GM19193 (cell line): Measurements from ENCODE around the gene SYCP2L.

Experiments used
- POLR2A ChIP-seq: IDR thresholded peaks from 4 replicates; pipeline ENCODE4 v1.6.1; 2011; ENCODE audit not compliant: insufficient read depth, insufficient read length; ENCODE audit errors: extremely low read depth

Gene SYCP2L

GRCh38 chr6:10976571-10976970 is 89.7 kb downstream of the SYCP2L start:
- no peak for TF ChIP-seq POLR2A

DNA sequence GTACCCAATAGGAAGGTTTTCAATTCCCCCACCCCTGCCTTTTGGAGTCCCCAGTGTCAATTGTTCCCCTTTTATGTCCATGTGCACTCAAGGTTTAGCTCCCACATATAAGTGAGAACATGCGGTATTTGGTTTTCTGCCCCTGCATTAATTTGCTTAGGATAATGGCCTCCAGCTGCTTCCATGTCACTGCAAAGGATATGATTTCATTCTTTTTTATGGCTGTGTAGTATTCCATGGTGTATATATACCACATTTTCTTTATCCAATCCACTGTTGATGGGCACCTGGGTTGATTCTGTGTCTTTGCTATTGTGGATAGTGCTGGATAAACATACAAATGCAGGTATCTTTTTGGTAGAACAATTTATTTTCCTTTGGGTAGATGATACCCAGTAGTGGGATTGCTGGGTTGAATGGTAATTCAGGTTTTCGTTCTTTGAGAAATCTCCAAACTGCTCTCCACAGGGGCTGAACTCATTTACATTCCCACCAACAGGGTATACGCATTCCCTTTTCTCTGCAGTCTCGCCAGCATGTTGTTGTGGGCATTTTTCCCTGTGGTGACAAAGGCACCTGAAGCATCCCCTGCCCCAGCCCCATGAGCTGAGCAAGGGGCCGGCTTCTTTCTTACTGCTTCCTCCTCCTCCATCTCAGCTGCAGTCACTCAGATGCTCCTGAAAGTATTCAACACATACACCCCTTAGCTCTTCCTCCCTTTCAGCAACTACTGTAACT is 90.5 kb downstream of the SYCP2L start:
- TF ChIP-seq POLR2A, result no peak

DNA sequence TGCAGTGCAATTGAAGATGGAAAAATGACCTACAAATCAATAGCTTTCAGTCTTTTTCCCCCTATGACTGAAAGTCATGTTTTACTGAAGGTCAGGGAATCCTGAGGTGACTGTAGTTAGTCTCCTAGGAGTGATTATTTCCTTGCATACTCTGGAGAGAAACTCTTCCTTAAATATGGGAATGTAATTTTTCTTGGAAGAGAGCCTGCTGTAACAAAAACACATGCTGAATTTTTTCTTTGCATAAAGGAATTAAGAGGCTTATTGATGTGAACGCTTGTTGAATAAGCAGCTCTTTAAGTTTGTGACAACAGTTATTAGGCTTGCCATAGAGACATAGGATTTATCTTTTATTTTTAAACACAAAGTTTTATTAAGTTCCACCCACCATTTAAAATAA is 92.8 kb downstream of the SYCP2L start:
- no peak for TF ChIP-seq POLR2A

DNA sequence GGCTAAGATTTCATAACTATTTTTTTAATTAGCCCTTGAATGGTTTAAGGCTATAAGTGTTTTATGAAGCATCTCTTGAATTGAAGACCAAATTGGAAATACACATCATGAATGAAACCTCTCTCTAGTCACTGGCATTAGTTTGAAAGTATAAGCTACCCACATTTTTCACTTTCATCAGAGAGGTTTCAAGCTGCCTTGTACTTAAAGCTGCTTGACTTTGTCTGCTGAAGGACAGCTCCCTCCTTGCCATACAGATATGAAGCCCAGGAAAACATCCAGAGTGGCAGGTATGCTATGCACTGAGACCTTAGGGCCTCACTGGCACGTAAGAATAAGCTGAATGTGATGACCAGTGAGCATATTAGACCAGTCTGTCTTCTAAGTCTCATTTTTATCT is 94.6 kb downstream of the SYCP2L start:
- no peak for TF ChIP-seq POLR2A

GRCh38 chr6:10989587-10989986 is 102.7 kb downstream of the SYCP2L start:
- no peak for TF ChIP-seq POLR2A

GRCh38 chr6:10991115-10991514 is 104.3 kb downstream of the SYCP2L start:
- no peak for TF ChIP-seq POLR2A

DNA sequence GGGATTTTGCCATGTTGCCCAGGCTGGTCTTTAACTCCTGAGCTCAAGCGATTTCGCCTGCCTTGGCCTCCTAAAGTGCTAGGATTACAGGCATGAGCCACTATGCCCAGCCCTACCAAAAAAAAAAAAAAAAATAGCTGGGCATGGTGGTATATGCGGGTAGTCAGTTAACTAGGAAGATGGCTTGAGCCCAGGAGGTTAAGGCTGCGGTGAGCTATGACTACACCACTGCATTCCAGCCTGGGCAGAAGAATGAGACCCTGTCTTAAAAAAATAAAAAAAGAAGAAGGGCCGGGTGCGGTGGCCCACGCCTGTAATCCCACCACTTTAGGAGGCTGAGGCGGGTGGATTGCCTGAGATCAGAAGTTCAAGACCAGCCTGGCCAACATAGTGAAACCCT is 107.0 kb downstream of the SYCP2L start:
- TF ChIP-seq POLR2A, result no peak

- no peak for TF ChIP-seq POLR2A
These were observed 108.4 kb downstream of the SYCP2L start for GRCh38 chr6:10995114-10995707.

- no peak for TF ChIP-seq POLR2A
These were observed 113.1 kb downstream of the SYCP2L start for GRCh38 chr6:10999994-11000393.

DNA sequence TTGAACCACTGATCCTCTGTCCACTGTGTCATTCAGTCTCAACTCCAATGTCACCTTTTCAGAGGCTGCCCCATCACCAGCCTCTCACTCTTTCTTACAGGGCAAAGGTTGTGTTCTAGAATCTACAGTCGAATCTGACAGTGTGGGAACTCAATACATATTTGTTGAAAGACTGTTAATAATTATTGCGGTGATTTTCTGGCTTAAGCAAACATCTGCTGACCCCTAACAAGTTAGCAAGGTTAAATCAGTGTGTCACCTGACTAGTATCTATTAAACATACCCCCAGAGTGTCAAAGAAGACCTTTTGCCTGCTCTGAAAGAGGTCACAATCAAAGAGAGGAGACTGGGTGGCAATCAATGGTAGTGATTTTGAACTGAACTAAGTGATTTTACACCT is 115.3 kb downstream of the SYCP2L start:
- TF ChIP-seq POLR2A, result no peak

DNA sequence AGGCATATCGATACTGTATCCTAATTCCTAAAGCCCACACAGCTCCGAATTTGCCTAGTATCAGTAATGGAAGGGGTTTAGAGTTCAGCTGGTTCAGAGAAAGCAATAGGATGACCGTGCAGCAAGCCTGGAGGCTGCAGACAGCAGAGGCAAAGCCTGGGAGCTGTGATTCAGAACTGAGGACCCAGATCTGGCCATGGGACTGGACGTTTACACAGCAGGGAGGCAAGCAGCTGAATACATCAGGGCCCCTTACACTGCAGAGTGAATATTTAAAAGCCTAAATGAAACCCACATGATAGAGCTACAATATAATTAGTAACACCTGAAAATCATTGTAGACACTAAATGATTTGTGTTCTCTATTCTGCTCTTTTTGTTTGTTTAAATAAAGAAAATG is 119.2 kb downstream of the SYCP2L start:
- TF ChIP-seq POLR2A, result no peak

GRCh38 chr6:11007715-11008608 is 121.1 kb downstream of the SYCP2L start:
- no peak for TF ChIP-seq POLR2A

DNA sequence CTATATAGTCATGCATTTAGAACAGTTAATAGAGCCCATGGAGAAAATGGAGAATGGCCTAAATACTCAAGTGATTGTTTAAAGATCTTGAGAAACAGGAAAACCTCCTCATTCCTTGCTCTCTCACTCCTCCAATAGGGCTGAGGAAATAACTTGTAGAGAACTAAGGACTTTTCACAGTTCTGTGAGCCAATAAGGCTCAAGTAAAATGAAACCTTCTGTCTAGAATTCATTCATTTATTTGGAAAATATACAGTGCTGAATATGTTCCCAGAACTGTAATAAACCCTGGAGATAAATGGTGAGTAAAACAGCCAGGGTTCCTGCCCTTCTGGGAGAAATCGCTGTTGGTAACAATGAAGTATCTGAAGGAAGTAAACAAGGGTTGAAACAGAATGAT is 122.0 kb downstream of the SYCP2L start:
- TF ChIP-seq POLR2A, result no peak

DNA sequence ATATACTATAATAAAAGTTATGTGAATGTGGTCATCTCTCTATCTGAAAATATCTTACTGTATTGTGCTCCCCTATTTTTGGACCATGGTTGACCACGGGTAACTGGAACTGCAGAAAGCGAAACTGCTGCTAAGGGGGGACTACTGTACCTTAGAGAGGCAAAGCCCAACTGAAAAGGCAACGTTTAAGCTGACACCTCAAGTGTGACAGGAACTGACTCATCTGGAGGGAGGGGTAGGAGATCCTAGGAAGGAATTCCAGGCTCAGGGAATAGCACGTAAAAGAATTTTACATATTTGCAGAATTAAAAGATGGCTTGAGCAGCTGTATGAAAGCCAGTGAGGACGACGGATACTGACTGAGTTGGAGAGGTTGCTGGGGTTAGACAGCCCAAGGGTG is 122.5 kb downstream of the SYCP2L start:
- TF ChIP-seq POLR2A, result no peak

- no peak for TF ChIP-seq POLR2A
These were observed 125.0 kb downstream of the SYCP2L start for GRCh38 chr6:11011787-11012234.
